ENCODE results near the gene SELENOW. TPM values are rescaled to one million over a fixed set of nuclear protein-coding genes. Genes with fewer than 3 reads are reported as not detected.
A peak's percentile ranks its signal among the peaks of the same experiment; 100 is the strongest.
"Not testable (repeated sequence)": the region's sequence is repeated elsewhere in the genome, so short reads cannot be mapped to it uniquely, and the experiment has no call there.

The SELENOW gene
- total and polyA plus RNA-seq, 8 donors = 55.4 to 291 (median 82.9) TPM

DNA sequence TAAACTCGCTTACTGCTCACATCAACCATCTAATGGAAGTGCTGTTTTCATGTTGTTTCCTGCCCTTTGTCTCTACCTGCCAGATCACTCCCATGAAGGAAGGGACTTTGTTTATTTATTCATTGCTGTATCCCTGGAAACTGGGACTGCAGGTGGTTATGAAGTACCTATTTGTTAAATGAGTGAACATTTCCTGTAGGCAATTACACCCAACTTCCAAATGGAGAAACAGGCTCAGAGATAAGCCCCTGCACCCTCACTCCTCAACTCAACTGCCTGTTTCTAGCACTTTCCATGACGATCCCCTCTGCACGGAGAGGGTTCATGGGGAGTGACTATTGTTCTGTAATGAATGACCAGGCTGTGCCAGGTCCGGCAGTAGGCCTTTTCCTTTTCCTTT lies 1.9 kb upstream of the SELENOW start:
- Histone ChIP-seq H3K9me3 (no peaks in the 10 kb centered on the region), H3K4me1 (peaks cover 0 to 23% (median 0%) of the 10 kb centered on the region in 3 donors), H3K4me3 (no peak overlapping the region), H3K27ac (peak overlapping the region in 3 of 4 donors; percentile 46 to 98 (median 98)), H3K27me3 (no peaks in the 10 kb centered on the region), H3K36me3 (no peaks in the 10 kb centered on the region)
- intact Hi-C loops (cut with DNase I) = no loop called here
- FAIRE-seq (peak; percentile 61), ATAC-seq (peak in 3 of 4 donors; percentile 1 to 37 (median 27)), DNase-seq (no peak)
- 52 to 58% methylated on average over 4 of the region's 4 CpGs for WGBS, 2 donors
- TF ChIP-seq CTCF (IDR thresholded peaks at IDR 0.05) = no peak

- intact Hi-C loops (cut with DNase I); H3K27me3 ChIP-seq; ATAC-seq; H3K36me3 ChIP-seq; DNase-seq; FAIRE-seq; H3K9me3 ChIP-seq: not testable (repeated sequence)
- Histone ChIP-seq H3K4me3 (peak overlapping the region; percentile 74 to 89 (median 83)), H3K4me1 (peaks cover 0 to 23% (median 5%) of the 10 kb centered on the region in 3 donors), H3K27ac (peak overlapping the region; percentile 97 to 99 (median 98))
- WGBS, 2 donors = 58 to 61% methylated on average over 23 of the region's 23 CpGs
Observed at GRCh38 chr19:47777245-47778048, 1.1 kb upstream of the SELENOW start.

DNA sequence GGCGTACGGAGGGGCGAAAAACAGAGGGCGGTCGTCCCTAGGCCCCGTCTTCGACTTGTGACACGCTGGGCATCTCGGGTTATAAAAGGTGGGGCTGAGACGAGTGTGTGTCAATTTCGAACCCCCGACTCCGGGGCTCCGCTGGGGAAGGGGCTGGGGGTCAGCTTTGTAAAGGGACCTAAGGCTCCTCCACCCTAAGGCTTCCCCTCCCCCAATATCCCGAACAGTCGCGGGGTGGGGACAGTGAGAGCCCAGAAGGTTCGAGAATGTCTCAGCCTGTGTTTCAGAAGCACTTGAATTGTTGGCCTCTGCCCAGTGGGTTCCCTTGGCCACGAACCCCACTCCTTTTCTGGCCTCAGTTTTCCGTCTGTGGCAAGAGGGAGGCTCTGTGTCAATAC lies 450 bp downstream of the SELENOW start:
- FAIRE-seq (no peak), ATAC-seq (peak; percentile 23 to 65 (median 44)), DNase-seq (peak in 2 of 6 donors; percentile 65 to 66)
- Histone ChIP-seq H3K27me3 (no peaks in the 10 kb centered on the region), H3K4me3 (peak overlapping the region; percentile 74 to 89 (median 83)), H3K9me3 (no peaks in the 10 kb centered on the region), H3K36me3 (no peaks in the 10 kb centered on the region), H3K4me1 (peaks cover 0 to 23% (median 5%) of the 10 kb centered on the region in 3 donors), H3K27ac (peak overlapping the region; percentile 97 to 99 (median 98))
- 0% methylated on average over 20 of the region's 20 CpGs for WGBS, 2 donors
- no peak for TF ChIP-seq CTCF (IDR thresholded peaks at IDR 0.05)
- intact Hi-C loops (cut with DNase I) = no loop called here

DNA sequence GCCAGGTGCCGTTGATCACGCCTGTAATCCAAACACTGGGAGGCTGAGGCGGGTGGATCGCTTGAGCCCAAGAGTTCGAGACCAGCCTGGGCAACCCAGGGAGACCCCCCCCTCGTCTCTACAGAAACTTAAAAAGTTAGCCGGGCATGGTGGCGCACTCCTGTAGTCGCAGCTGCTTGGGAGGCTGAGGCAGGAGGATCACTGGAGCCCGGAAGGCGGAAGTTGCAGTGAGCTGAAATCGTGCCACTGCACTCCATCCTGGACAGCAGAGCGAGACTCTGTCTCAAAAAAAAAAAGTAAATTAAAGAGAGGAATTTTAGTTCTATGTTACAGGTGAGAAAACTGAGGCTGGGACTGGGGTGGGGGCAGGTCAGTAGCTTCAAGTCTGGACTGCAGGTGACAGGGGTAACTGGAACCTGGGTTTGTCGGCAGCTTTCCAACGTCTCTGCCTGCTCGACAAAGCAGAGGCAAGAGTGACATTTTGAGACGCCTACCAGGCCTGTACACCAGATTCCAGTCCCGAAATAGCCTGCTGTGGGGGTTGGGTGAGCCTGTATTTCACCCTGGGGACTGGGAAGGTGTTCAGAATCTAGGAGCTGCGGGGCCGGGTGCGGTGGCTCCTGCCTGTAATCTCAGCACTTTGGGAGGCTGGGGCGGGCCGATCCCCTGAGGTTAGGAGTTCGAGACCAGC lies 1.2 kb downstream of the SELENOW start:
- no peaks in the 10 kb centered on the region for H3K9me3 ChIP-seq
- ATAC-seq (peak in 2 of 4 donors; percentile 20 to 28), DNase-seq (peak in 4 of 6 donors; percentile 38 to 66 (median 48)), FAIRE-seq (no peak)
- intact Hi-C loops (cut with DNase I) = loop anchor here in 2 of 3 donors (10.0 kb wide), 1 partner anchor 65 kb away; the partner anchor contains the start of gene EHD2 (in 2 of the 2)
- H3K36me3 ChIP-seq = no peaks in the 10 kb centered on the region
- peak overlapping the region in 2 of 4 donors; percentile 98 for H3K27ac ChIP-seq
- H3K27me3 ChIP-seq = no peaks in the 10 kb centered on the region
- 31 to 32% methylated on average over 24 of the region's 24 CpGs for WGBS, 2 donors
- peak overlapping the region; percentile 74 to 89 (median 83) for H3K4me3 ChIP-seq
- no peak for TF ChIP-seq CTCF (IDR thresholded peaks at IDR 0.05)
- peaks cover 0 to 23% (median 5%) of the 10 kb centered on the region in 3 donors for H3K4me1 ChIP-seq

DNA sequence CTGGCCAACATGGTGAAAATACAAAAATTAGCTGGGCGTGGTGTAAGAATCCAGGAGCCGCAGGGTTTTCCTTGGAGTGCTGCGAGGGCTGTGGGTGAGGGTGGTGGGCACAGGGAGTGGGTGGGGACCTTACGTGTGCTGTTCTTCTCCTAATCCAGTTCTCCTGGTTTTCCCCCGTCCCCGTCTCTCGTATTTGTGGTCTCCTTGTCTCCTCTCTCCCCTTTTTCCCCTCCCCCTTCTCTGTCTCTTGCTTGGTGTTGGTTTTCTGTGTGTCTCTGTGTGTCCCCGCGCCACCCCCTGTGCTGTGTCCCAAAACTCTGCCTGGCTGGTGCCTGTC lies 1.7 kb downstream of the SELENOW start:
- DNase-seq = no peak
- Histone ChIP-seq H3K36me3 (peaks cover 0 to 1% (median 0%) of the 10 kb centered on the region in 3 donors), H3K4me1 (peaks cover 0 to 23% (median 5%) of the 10 kb centered on the region in 3 donors), H3K4me3 (peak overlapping the region in 2 of 4 donors; percentile 79 to 87), H3K27ac (peak overlapping the region in 2 of 4 donors; percentile 98), H3K9me3 (no peaks in the 10 kb centered on the region), H3K27me3 (no peaks in the 10 kb centered on the region)
- no peak for TF ChIP-seq CTCF (IDR thresholded peaks at IDR 0.05)
- WGBS, 2 donors = 73 to 83% methylated on average over 9 of the region's 9 CpGs
- FAIRE-seq = no peak
- intact Hi-C loops (cut with DNase I) = loop anchor here in 2 of 3 donors (10.0 kb wide), 1 partner anchor 65 kb away; the partner anchor contains the start of gene EHD2 (in 2 of the 2)
- no peak for ATAC-seq
